Stomach (tissue), 8 donors: ENCODE data around the gene LOC101059915.

Experiments used
- DNase-seq, 2 donors: peaks; one replicate each; pipeline versions ENCODE4 v3.0.0 to v3.0.0-alpha.2; 2013 to 2019
- H3K27ac ChIP-seq, 5 donors: fragments of 200-600 bp in 4 of 5; sonication (generic) in 4 of 5; one replicate each; pipeline ENCODE4 v1.5.1; 2013 to 2019; ENCODE audit warnings: mild to moderate bottlenecking in 1 of 5, moderate library complexity in 1 of 5
- H3K27me3 ChIP-seq, 3 donors: fragments of 200-600 bp; sonication (generic); one replicate each; pipeline ENCODE4 v1.5.1; 2017 to 2019; ENCODE audit warnings: mixed run types in 1 of 3
- H3K36me3 ChIP-seq, 4 donors: fragments of 200-600 bp; sonication (generic); 1 replicate in 3 of 4; 2 replicates in 1 of 4; pipeline ENCODE4 v1.5.1; 2016 to 2019
- H3K4me1 ChIP-seq, 4 donors: fragments of 200-600 bp; sonication (generic); one replicate each; pipeline ENCODE4 v1.5.1; 2016 to 2019
- H3K4me3 ChIP-seq, 4 donors: fragments of 200-600 bp; sonication (generic) in 3 of 4; one replicate each; pipeline ENCODE4 v1.5.1; 2016 to 2019; ENCODE audit warnings: mild to moderate bottlenecking in 1 of 4
- H3K9me3 ChIP-seq, 4 donors: fragments of 200-600 bp; sonication (generic); one replicate each; pipeline ENCODE4 v1.5.1; 2016 to 2019
- EP300 ChIP-seq: sonication (generic); formaldehyde crosslinking; IDR thresholded peaks from one replicate; pipeline ENCODE4 v1.6.1; 2017; ENCODE audit warnings: antibody characterized with exemption
- POLR2A ChIP-seq, 4 donors: fragments of 450-650 bp; IDR thresholded peaks; one replicate each; pipeline ENCODE4 v1.6.1; 2016; ENCODE audit warnings: antibody characterized with exemption in 4 of 4, control low read depth in 2 of 4, mild to moderate bottlenecking in 1 of 4, moderate library complexity in 1 of 4
- POLR2AphosphoS5 ChIP-seq, 3 donors: sonication (generic); formaldehyde crosslinking; IDR thresholded peaks; one replicate each; pipeline ENCODE4 v1.6.1; 2016; ENCODE audit warnings: antibody characterized with exemption in 3 of 3
- WGBS, 5 donors: extraction: QIAGEN DNeasy Blood & Tissue Kit in 3 of 5; methylation state at CpG; one replicate each; pipeline versions ENCODE4 v1.1.5 to v1.1.7; 2013 to 2018; 5-methylcytosine and 5-hydroxymethylcytosine counted together
- intact Hi-C: fragments of 100-400 bp; cut with DNase I; formaldehyde crosslinking; loops from one replicate; pipeline ENCODE4 v1.15.1; 2023; ENCODE audit warnings: low total_unique reads
- TF ChIP-seq, protein P1 (sequence below), 7 experiments: fragments of 450-650 bp in 4 of 7; fragments of 200-600 bp in 3 of 7; sonication (generic) in 3 of 7; IDR thresholded peaks; one replicate each; pipeline ENCODE4 v1.5.1; 2016 to 2019; ENCODE audit warnings: antibody characterized with exemption in 7 of 7, control low read depth in 2 of 7, mild to moderate bottlenecking in 1 of 7
- donor health status: healthy with polysubstance abuse.
- donor health status: Bipolar disorder and iron deficiency.
- donor health status: healthy.

The LOC101059915 gene

DNA sequence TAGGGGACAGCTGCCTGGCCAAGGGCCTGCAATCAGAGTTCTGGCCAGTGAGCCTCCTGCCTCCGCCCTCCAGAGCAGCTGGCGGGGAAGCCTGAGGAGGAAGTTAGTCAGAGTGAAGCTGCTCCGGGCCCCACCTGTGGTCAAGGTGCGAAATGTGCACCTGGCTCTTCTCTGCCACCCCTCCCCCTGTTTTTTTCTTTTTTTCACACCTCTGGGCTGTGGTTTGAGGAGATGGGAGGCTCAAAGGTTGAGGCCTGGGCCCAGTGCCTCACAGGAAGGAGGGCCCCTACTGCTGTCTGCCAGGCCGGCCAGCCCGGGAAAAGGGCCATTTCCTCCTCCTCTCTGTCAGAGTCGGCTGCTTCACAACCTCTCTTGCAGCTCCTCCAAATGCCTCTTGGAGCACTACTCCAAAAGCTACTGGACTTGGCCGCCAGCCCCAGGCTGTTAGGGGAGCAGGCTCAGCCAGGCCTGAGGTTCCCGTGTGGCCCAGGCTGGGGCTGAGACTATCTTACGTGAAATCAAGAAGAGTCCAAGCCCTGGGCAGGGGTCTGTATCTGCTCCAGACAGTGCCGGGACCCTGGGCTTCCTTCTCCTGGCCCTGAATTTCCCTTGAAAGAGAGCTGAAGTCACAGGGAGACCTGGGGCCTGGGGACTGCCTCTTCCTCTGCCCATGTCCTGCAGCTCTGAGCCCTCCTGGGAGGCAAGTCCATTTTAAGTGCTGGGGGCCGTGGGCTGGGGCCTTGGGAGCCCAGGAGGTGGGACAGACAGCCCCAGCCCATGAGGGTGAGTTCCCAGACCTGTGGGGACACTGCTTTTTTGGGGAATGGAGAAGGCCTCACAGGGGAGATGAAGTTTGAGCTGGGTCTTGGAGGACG, 44.5 kb upstream of the LOC101059915 start:
- peak overlapping the region; percentile 63 to 88 (median 77) for H3K27ac ChIP-seq
- no peaks in the 10 kb centered on the region for H3K36me3 ChIP-seq
- no peaks in the 10 kb centered on the region for H3K27me3 ChIP-seq
- H3K4me3 ChIP-seq: no peak overlapping the region
- TF ChIP-seq POLR2A (IDR thresholded peaks at IDR 0.05) (no peak), POLR2AphosphoS5 (IDR thresholded peaks at IDR 0.05) (peak in 1 of 3 donors; percentile 38), EP300 (no peak)
- TF ChIP-seq, protein P1, sequence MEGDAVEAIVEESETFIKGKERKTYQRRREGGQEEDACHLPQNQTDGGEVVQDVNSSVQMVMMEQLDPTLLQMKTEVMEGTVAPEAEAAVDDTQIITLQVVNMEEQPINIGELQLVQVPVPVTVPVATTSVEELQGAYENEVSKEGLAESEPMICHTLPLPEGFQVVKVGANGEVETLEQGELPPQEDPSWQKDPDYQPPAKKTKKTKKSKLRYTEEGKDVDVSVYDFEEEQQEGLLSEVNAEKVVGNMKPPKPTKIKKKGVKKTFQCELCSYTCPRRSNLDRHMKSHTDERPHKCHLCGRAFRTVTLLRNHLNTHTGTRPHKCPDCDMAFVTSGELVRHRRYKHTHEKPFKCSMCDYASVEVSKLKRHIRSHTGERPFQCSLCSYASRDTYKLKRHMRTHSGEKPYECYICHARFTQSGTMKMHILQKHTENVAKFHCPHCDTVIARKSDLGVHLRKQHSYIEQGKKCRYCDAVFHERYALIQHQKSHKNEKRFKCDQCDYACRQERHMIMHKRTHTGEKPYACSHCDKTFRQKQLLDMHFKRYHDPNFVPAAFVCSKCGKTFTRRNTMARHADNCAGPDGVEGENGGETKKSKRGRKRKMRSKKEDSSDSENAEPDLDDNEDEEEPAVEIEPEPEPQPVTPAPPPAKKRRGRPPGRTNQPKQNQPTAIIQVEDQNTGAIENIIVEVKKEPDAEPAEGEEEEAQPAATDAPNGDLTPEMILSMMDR (IDR thresholded peaks at IDR 0.05): peak in 1 of 7 experiments; percentile 23
- DNase-seq: peak; percentile 79 to 85
- H3K9me3 ChIP-seq: no peaks in the 10 kb centered on the region
- intact Hi-C loops: no loop called here
- 10 to 42% (median 21%) methylated on average over 6 to 13 of the region's 13 CpGs for WGBS, 5 donors
- peaks cover 9 to 25% (median 22%) of the 10 kb centered on the region in 4 donors for H3K4me1 ChIP-seq

DNA sequence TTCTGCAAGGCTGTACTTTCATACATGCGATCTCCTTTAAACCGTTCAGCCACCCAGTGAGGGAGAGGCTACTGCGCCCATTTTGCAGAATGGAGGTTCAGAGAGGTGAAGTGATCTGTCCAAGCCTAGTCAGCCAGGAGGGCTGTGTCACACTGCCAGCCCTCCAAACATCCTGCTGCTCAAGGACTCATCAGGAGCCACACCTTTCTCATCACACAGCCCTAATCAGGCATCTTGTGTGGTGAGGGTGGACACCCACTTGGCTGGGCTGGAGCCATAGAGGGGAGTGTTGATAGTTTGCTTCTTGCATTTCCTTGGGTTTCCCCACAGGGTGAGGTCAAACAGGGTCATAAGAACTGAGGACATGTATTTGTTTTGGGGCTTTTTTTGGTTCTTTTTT, 43.6 kb upstream of the LOC101059915 start:
- intact Hi-C loops: no loop called here
- no peaks in the 10 kb centered on the region for H3K27me3 ChIP-seq
- peaks cover 9 to 25% (median 22%) of the 10 kb centered on the region in 4 donors for H3K4me1 ChIP-seq
- TF ChIP-seq POLR2A (IDR thresholded peaks at IDR 0.05): no peak
- H3K9me3 ChIP-seq: no peaks in the 10 kb centered on the region
- DNase-seq: no peak
- H3K4me3 ChIP-seq: no peak overlapping the region
- WGBS, 5 donors: 86 to 89% (median 87%) methylated on average over 3 of the region's 3 CpGs
- no peaks in the 10 kb centered on the region for H3K36me3 ChIP-seq
- peak overlapping the region in 3 of 5 donors; percentile 75 to 88 (median 84) for H3K27ac ChIP-seq

DNA sequence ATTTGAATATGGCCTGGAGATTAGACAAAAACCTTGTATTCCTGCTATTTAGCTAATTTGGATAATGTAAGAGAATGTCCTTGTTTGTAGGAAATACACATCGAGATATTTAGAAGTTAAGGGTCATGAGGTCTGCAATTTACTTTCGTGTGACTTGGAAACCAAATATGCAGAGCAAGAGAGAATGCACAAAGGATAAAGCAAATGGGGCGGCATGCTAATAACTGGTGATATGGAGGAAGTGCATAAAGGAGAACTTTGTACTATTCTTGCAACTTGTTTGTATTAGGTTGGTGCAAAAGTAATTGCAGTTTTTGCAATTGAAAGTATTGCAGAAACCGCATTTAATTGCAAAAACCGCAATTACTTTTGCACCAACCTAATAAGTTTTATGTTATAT, 41.9 kb upstream of the LOC101059915 start:
- Histone ChIP-seq H3K4me3 (no peak overlapping the region), H3K27me3 (no peaks in the 10 kb centered on the region), H3K27ac (no peak overlapping the region), H3K4me1 (peaks cover 9 to 25% (median 22%) of the 10 kb centered on the region in 4 donors), H3K36me3 (no peaks in the 10 kb centered on the region), H3K9me3 (no peaks in the 10 kb centered on the region)
- TF ChIP-seq POLR2AphosphoS5 (IDR thresholded peaks at IDR 0.05) (no peak), POLR2A (IDR thresholded peaks at IDR 0.05) (no peak), EP300 (no peak)
- TF ChIP-seq, protein P1 (IDR thresholded peaks at IDR 0.05): no peak
- intact Hi-C loops: no loop called here
- no peak for DNase-seq
- 53 to 71% (median 67%) methylated on average over 5 of the region's 5 CpGs for WGBS, 5 donors

DNA sequence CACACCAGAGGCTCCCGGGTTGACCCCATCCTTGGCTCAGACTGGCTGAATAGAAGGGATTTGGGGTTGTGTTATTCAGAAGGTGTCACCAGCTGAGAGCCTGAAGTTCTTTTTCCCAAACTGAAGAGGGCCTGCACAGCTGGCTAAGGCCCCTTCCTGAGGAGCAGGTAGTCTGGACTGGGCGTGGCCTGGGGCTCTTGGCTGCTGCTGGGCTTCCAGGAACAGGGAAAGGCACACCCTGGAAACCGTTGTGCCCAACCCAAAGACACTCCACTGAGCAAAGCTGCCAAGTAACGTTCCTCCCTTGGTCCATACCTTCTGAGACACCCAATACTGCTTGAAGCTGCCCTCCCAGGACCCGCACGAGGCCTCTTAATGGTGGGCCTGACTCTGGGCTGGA, 40.8 kb upstream of the LOC101059915 start:
- TF ChIP-seq EP300 (no peak), POLR2A (IDR thresholded peaks at IDR 0.05) (no peak), POLR2AphosphoS5 (IDR thresholded peaks at IDR 0.05) (no peak)
- TF ChIP-seq, protein P1 (IDR thresholded peaks at IDR 0.05): no peak
- peaks cover 9 to 23% (median 22%) of the 10 kb centered on the region in 4 donors for H3K4me1 ChIP-seq
- no peaks in the 10 kb centered on the region for H3K9me3 ChIP-seq
- intact Hi-C loops: no loop called here
- H3K36me3 ChIP-seq: no peaks in the 10 kb centered on the region
- 42 to 82% (median 56%) methylated on average over 3 to 6 of the region's 6 CpGs for WGBS, 5 donors
- no peaks in the 10 kb centered on the region for H3K27me3 ChIP-seq
- H3K4me3 ChIP-seq: no peak overlapping the region
- peak in 1 of 2 donors; percentile 35 for DNase-seq
- H3K27ac ChIP-seq: no peak overlapping the region
